ENCODE results near the gene BID. TPM values are rescaled to one million over a fixed set of nuclear protein-coding genes. Genes with fewer than 3 reads are reported as not detected.

BID gene
- total RNA-seq, 1 experiment from 2014 or later = 23.2 TPM

DNA sequence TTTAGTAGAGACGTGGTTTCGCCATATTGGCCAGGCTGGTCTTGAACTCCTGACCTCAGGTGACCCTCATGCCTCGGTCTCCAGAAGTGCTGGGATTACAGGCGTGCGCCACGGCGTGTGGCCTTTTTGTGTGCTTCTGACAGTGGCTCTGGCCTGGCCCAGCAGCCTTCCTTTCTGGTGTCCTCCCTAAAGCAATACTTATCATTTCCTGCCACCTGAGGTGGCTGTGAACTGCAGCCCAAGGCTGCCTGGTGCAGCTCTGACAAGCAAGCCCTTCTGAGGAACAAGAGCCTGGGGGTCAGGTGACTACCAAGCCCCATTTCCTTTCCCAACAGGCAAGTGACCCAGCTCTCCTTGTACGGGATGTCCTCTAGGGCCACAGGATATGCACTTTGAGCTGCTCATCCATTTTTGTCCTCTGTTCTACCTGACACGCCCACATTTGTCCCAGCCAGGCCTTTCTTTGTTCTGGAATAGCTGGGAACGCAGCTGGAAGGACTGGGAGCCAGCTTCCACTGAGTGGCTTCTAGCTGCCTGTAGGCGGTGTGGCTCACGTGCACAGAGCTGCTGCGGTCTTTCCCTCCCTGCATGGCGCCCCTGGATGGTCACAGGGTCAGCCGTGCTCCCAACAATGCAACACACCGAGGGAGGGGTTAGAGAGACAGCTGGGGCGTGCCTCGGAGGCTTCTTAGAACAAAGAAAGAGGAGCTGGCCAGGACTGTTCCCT lies 12.3 kb upstream of the BID start:
- Mint-ChIP-seq H3K9me3 (no peaks in the 10 kb centered on the region), H3K27ac (peak overlapping the region in 2 of 3 experiments; percentile 24 to 70; a peak in 2 of 7 replicates), H3K36me3 (ENCODE audit: insufficient read depth in 1 of 3, low read depth in 3 of 3) (peaks cover 0 to 4% (median 0%) of the 10 kb centered on the region in 3 experiments; a peak in 5 of 7 replicates), H3K4me1 (peaks cover 11 to 16% of the 10 kb centered on the region in 2 experiments), H3K4me3 (no peak overlapping the region), H3K27me3 (ENCODE audit: low read depth) (no peaks in the 10 kb centered on the region; the same call in 1 of the 2 replicates)
- H2BK120ac ChIP-seq (ENCODE audit: low read depth, low read length, poor library complexity, severe bottlenecking) = no peak overlapping the region
- no peak overlapping the region for H3K9ac ChIP-seq (ENCODE audit: extremely low read depth, insufficient read length, low read length)
- H2BK20ac ChIP-seq (ENCODE audit: low read depth, low read length, poor library complexity, severe bottlenecking) = no peak overlapping the region
- H2AK5ac ChIP-seq (ENCODE audit: insufficient read length, low read length) = no peak overlapping the region
- no peak overlapping the region for H2AFZ ChIP-seq (ENCODE audit: low read length)
- DNase-seq = peak; percentile 77
- no peaks in the 10 kb centered on the region for H3K27me3 ChIP-seq (ENCODE audit: insufficient read depth, low read length)
- no peak overlapping the region for H2BK15ac ChIP-seq (ENCODE audit: low read depth, low read length)
- no peak overlapping the region for H2BK5ac ChIP-seq (ENCODE audit: insufficient read length, low read length)
- H3K23ac ChIP-seq (ENCODE audit: insufficient read length, low read depth, low read length) = no peak overlapping the region
- H3K14ac ChIP-seq (ENCODE audit: insufficient read depth, low read length) = no peak overlapping the region
- no peak overlapping the region for H2BK12ac ChIP-seq (ENCODE audit: insufficient read length, low read depth, low read length)
- no peak overlapping the region for H4K5ac ChIP-seq (ENCODE audit: insufficient read length, low read depth, low read length)
- no peak overlapping the region for H3K27ac ChIP-seq (ENCODE audit: insufficient read length, low read depth, low read length)
- TF ChIP-seq CTCF (conservative IDR thresholded peaks at IDR 0.05) = peak; percentile 17; the same call in 1 of the 3 replicates
- no peaks in the 10 kb centered on the region for H3K4me1 ChIP-seq (ENCODE audit: insufficient read depth, low read length)
- H3K79me2 ChIP-seq (ENCODE audit: insufficient read depth, low read length) = no peaks in the 10 kb centered on the region
- no peaks in the 10 kb centered on the region for H4K20me1 ChIP-seq (ENCODE audit: control insufficient read depth, insufficient read depth, insufficient read length)
- no peak overlapping the region for H3K4ac ChIP-seq (ENCODE audit: low read depth, low read length)
- no peaks in the 10 kb centered on the region for H3K23me2 ChIP-seq (ENCODE audit: insufficient read length, low read depth, low read length, poor library complexity, severe bottlenecking)
- no peaks in the 10 kb centered on the region for H3K9me3 ChIP-seq (ENCODE audit: control insufficient read depth, low read depth, low read length)
- no peak overlapping the region for H3K4me2 ChIP-seq (ENCODE audit: insufficient read depth, insufficient read length, low read length)
- WGBS (ENCODE audit: extremely low coverage, insufficient read length, low lambda C conversion rate) = no CpG with 5 or more reads among the region's 18 CpGs
- H3K18ac ChIP-seq (ENCODE audit: insufficient read length, low read depth, low read length) = no peak overlapping the region
- no peak overlapping the region for H3K56ac ChIP-seq (ENCODE audit: insufficient read length, low read depth, low read length)
- H3T11ph ChIP-seq (ENCODE audit: low read length) = no peak overlapping the region
- H3K79me1 ChIP-seq (ENCODE audit: insufficient read depth, low read depth, low read length, poor library complexity, severe bottlenecking) = no peaks in the 10 kb centered on the region
- no peak overlapping the region for H4K8ac ChIP-seq (replicated peaks; ENCODE audit: insufficient read length, low read depth, low read length)
- no peak overlapping the region for H4K91ac ChIP-seq (ENCODE audit: insufficient read length, low read depth, low read length)

Measured in H9 (cell line).